Measurements from ENCODE around the gene MRPS18A. TPM values are rescaled to one million over a fixed set of nuclear protein-coding genes. Genes with fewer than 3 reads are reported as not detected.

Gene MRPS18A
- total and polyA plus RNA-seq, 12 donors: 24.8 to 119 (median 52.0) TPM

GRCh38 chr6:43729537-43729936 lies 41.9 kb upstream of the MRPS18A start:
- DNase-seq: peak in 2 of 7 donors; percentile 1
- Histone ChIP-seq H3K27me3 (no peaks in the 10 kb centered on the region), H3K4me3 (no peak overlapping the region), H3K9me3 (replicated peaks in 1 of 3) (peaks cover 0 to 9% (median 0%) of the 10 kb centered on the region in 3 donors), H3K27ac (no peak overlapping the region), H3K4me1 (replicated peaks in 1 of 2) (no peaks in the 10 kb centered on the region), H3K36me3 (replicated peaks in 1 of 2) (no peaks in the 10 kb centered on the region)
- 88 to 94% (median 90%) methylated on average over 6 of the region's 6 CpGs for WGBS, 4 donors
- intact Hi-C loops (cut with DNase I): loop anchor here in 1 of 2 donors (10.0 kb wide), 1 partner anchor 355 kb away; no protein-coding TSS in a partner anchor
- no peak for TF ChIP-seq CTCF (IDR thresholded peaks at IDR 0.05)
- TF ChIP-seq POLR2A (IDR thresholded peaks at IDR 0.05): no peak

- peaks cover 0 to 9% (median 0%) of the 10 kb centered on the region in 3 donors for H3K9me3 ChIP-seq (replicated peaks in 1 of 3)
- intact Hi-C loops (cut with DNase I): loop anchor here in 1 of 2 donors (10.0 kb wide), 1 partner anchor 356 kb away; no protein-coding TSS in a partner anchor
- H3K36me3 ChIP-seq (replicated peaks in 1 of 2): no peaks in the 10 kb centered on the region
- no peaks in the 10 kb centered on the region for H3K4me1 ChIP-seq (replicated peaks in 1 of 2)
- WGBS, 4 donors: 39 to 62% (median 45%) methylated on average over 2 of the region's 2 CpGs
- DNase-seq: peak in 3 of 7 donors; percentile 13 to 30 (median 30)
- no peak overlapping the region for H3K27ac ChIP-seq
- no peak overlapping the region for H3K4me3 ChIP-seq
- no peaks in the 10 kb centered on the region for H3K27me3 ChIP-seq
- TF ChIP-seq CTCF (IDR thresholded peaks at IDR 0.05) (no peak), POLR2A (IDR thresholded peaks at IDR 0.05) (no peak)
Measured at GRCh38 chr6:43728586-43728985, 41.0 kb upstream of the MRPS18A start.

GRCh38 chr6:43727634-43728033 lies 40.0 kb upstream of the MRPS18A start:
- WGBS, 4 donors: 77 to 89% (median 85%) methylated on average over 3 of the region's 3 CpGs
- Histone ChIP-seq H3K27me3 (no peaks in the 10 kb centered on the region), H3K27ac (no peak overlapping the region), H3K4me1 (replicated peaks in 1 of 2) (no peaks in the 10 kb centered on the region), H3K36me3 (replicated peaks in 1 of 2) (no peaks in the 10 kb centered on the region), H3K9me3 (replicated peaks in 1 of 3) (peaks cover 0 to 9% (median 0%) of the 10 kb centered on the region in 3 donors), H3K4me3 (no peak overlapping the region)
- DNase-seq: no peak
- TF ChIP-seq CTCF (IDR thresholded peaks at IDR 0.05) (no peak), POLR2A (IDR thresholded peaks at IDR 0.05) (no peak)
- intact Hi-C loops (cut with DNase I): loop anchor here in 1 of 2 donors (10.0 kb wide), 1 partner anchor 357 kb away; no protein-coding TSS in a partner anchor

DNA sequence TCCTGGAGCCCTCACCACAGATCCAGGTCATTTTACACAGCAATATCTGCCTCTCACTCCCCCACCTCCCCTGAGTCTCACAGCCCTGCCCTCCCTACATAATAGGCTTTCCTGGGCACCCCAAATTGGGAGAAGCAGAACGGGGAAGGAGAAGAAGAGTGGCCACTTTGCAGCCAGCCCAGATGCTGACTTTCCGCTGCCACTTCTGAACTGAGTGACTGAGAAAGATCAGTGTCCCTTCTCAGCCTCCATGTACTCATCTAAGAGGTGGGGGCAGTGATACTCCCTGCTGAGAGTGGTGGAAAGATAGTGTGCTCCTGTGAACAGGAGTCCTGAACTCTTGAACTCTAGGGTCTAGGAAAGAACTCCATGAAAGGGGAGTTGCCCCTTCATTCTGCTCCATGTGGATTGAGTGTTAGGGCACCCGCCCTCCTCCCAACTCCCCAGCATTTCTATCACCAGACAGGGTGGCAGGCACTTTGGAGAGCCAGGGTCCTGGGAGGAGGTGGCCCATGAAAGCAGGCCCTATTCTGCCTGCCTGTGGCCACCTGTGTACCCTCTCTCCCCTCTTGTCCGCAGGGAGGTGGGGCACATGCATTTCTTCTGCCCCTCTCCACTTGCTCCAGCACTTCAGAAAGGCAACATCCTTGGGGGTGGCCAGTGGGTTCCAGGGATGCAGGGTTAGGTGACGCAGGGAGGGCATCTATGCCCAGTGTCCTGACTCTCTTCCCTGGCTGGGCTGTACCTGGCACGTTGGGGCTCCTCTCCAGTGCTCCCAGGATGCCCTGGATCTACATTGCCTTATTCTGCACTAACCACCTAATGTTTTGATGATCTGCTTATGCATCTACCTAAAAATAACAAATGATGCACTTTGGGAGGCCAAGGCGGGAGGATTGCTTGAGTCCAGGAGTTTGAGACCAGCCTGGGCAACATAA lies 38.3 kb upstream of the MRPS18A start:
- no peak overlapping the region for H3K27ac ChIP-seq
- no peak for TF ChIP-seq POLR2A (IDR thresholded peaks at IDR 0.05)
- no peak for TF ChIP-seq CTCF (IDR thresholded peaks at IDR 0.05)
- 73 to 90% (median 84%) methylated on average over 5 to 7 of the region's 7 CpGs for WGBS, 4 donors
- no peak overlapping the region for H3K4me3 ChIP-seq
- H3K27me3 ChIP-seq: no peaks in the 10 kb centered on the region
- H3K36me3 ChIP-seq (replicated peaks in 1 of 2): no peaks in the 10 kb centered on the region
- no peak for DNase-seq
- H3K4me1 ChIP-seq (replicated peaks in 1 of 2): no peaks in the 10 kb centered on the region
- H3K9me3 ChIP-seq (replicated peaks in 1 of 3): peaks cover 0 to 4% (median 0%) of the 10 kb centered on the region in 3 donors
- intact Hi-C loops (cut with DNase I): loop anchor here (2.0 to 10.0 kb wide), 2 partner anchors 357 to 359 kb away; no protein-coding TSS in a partner anchor
